ENCODE measurements around the gene PCDH15.

DNA sequence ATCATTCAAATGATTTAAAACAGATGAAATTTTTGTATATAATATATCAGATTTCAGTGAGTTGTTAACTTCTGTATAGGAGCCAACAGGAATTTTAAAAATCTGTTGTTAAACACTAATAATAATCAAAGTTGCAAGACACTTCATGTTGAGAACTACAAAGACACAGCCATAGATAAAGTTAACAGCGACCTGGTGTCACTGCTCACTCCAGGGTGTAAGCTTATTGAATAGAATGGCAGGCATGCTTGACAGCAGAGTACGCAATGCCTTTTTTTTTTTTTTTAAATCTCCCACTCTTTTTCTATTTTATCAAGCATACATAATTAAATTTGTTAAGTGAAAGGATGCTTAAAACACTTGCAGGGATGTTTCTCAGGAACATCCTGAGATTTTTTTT lies 32.0 kb downstream of the PCDH15 start:
- TF ChIP-seq, protein P1, sequence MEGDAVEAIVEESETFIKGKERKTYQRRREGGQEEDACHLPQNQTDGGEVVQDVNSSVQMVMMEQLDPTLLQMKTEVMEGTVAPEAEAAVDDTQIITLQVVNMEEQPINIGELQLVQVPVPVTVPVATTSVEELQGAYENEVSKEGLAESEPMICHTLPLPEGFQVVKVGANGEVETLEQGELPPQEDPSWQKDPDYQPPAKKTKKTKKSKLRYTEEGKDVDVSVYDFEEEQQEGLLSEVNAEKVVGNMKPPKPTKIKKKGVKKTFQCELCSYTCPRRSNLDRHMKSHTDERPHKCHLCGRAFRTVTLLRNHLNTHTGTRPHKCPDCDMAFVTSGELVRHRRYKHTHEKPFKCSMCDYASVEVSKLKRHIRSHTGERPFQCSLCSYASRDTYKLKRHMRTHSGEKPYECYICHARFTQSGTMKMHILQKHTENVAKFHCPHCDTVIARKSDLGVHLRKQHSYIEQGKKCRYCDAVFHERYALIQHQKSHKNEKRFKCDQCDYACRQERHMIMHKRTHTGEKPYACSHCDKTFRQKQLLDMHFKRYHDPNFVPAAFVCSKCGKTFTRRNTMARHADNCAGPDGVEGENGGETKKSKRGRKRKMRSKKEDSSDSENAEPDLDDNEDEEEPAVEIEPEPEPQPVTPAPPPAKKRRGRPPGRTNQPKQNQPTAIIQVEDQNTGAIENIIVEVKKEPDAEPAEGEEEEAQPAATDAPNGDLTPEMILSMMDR (conservative IDR thresholded peaks at IDR 0.05; ENCODE audit: low read length), result no peak
- no peak for TF ChIP-seq EZH2phosphoT487 (IDR thresholded peaks at IDR 0.05; ENCODE audit: borderline replicate concordance, low read depth, low read length)

Data from OCI-LY7 (cell line).